Raji (cell line): ENCODE measurements around the gene ZFYVE16.

ENCODE experiments used
- POLR2A ChIP-seq: IDR thresholded peaks from 2 replicates; pipeline ENCODE4 v1.6.1; 2011; ENCODE audit warnings: low read depth, low read length, control low read depth; ENCODE audit not compliant: insufficient read depth

The ZFYVE16 gene

GRCh38 chr5:80507663-80508062 lies 99.8 kb downstream of the ZFYVE16 start:
- no peak for TF ChIP-seq POLR2A

DNA sequence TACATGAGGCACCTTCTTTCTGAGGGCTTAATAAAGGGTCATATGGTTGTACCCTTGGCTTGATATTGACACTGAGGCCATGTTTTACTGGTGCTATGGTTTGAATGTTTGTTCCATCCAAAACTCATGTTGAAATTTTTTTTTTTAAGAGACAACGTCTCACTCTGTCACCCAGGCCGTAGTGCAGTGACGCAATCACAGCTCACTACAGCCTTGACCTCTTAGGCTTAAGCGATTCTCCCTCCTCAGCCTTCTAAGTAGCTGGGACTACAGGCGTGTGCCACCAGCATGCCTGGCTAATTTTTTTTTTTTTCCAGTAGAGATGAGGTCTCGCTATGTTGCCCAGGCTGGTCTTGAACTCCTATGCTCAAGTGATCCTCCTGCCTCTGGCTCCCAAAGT lies 101.0 kb downstream of the ZFYVE16 start:
- no peak for TF ChIP-seq POLR2A

- TF ChIP-seq POLR2A: no peak
Observed at GRCh38 chr5:80509362-80509761, 101.5 kb downstream of the ZFYVE16 start.

DNA sequence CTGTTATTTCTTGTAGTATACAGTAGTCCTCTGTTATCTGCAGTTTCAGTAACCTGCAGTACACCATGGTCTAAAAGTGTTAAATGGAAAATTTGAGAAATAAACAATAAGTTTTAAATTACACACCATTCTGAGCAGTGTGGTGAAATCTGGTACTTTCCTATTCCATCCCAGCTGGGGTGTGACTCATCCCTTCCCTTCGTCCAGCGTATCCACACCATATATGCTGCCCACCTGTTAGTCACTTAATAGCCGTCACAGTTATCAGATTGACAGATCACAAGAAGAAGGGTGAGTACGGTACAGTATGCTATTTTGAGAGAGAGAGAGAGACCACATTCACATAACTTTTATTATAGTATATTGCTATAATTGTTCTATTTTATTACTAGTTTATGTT lies 109.0 kb downstream of the ZFYVE16 start:
- TF ChIP-seq POLR2A: no peak
